GM10266 (cell line): Measurements from ENCODE around the gene BRWD1.

ENCODE experiments used
- DNase-seq: peaks from one replicate; pipeline ENCODE4 v3.0.0; 2012; ENCODE audit errors: extremely low spot score
- TF ChIP-seq, protein P1 (sequence below): IDR thresholded peaks from 2 replicates; pipeline ENCODE4 v1.5.1; 2012; ENCODE audit warnings: mild to moderate bottlenecking, low read depth; ENCODE audit not compliant: control insufficient read depth, insufficient read depth; ENCODE audit errors: missing control alignments

Gene BRWD1

DNA sequence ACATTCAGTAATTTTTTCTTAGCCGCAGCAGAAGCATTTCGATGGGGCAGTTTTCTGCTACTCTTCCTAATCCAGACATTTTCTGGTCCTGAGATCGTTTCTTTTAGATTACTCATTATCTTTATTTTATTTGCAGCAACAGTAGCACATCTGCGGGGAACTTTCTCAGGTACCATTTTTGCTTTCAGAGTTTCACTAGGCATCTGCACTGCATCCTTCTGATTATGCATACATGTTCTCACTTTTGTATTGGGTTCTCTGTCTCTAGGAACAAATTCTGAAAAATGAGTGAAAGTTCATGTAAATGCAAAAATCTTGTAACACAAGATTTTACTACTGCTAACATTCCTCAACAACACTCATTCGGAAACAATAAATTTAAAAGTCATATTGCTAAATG lies 126.3 kb downstream of the BRWD1 start:
- TF ChIP-seq, protein P1, sequence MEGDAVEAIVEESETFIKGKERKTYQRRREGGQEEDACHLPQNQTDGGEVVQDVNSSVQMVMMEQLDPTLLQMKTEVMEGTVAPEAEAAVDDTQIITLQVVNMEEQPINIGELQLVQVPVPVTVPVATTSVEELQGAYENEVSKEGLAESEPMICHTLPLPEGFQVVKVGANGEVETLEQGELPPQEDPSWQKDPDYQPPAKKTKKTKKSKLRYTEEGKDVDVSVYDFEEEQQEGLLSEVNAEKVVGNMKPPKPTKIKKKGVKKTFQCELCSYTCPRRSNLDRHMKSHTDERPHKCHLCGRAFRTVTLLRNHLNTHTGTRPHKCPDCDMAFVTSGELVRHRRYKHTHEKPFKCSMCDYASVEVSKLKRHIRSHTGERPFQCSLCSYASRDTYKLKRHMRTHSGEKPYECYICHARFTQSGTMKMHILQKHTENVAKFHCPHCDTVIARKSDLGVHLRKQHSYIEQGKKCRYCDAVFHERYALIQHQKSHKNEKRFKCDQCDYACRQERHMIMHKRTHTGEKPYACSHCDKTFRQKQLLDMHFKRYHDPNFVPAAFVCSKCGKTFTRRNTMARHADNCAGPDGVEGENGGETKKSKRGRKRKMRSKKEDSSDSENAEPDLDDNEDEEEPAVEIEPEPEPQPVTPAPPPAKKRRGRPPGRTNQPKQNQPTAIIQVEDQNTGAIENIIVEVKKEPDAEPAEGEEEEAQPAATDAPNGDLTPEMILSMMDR: no peak
- no peak for DNase-seq

DNA sequence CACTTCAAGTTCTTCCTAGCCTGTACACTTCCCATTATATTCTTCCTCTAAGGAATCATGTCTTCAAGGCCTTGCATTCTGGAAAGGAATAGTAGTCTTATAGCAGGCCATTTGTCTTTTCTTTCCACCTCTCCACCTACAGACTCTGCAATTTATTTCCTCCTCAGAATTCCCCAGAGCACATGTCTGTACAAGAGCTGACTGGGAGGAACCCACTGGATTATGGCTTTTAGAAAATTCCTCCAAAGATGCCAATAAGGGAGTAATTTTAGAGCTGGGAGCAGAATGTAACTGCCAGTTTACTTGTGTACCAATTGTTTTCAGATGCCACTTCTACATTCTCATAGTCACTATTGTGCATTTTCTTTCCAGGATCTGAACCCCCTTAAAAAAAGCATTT lies 126.8 kb downstream of the BRWD1 start:
- TF ChIP-seq, protein P1: no peak
- no peak for DNase-seq

DNA sequence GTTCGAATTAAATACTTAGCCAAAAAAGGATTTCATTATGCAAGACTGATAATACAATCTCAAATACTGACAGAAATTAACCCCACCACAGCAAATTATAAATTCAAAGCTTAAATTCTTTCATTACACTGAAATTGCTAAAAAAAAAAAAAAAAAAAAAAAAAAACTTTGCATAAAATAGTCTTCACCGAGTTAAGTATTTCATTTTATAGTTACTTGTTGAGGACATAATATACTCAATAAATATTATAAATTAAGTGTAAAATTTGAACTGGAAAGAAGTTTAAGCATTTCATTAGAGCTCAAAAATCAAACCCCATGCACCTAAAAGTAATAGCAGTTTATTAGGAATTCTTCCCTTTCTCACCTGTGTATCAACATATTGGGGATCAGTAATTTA lies 128.3 kb downstream of the BRWD1 start:
- DNase-seq: no peak
- TF ChIP-seq, protein P1: no peak

DNA sequence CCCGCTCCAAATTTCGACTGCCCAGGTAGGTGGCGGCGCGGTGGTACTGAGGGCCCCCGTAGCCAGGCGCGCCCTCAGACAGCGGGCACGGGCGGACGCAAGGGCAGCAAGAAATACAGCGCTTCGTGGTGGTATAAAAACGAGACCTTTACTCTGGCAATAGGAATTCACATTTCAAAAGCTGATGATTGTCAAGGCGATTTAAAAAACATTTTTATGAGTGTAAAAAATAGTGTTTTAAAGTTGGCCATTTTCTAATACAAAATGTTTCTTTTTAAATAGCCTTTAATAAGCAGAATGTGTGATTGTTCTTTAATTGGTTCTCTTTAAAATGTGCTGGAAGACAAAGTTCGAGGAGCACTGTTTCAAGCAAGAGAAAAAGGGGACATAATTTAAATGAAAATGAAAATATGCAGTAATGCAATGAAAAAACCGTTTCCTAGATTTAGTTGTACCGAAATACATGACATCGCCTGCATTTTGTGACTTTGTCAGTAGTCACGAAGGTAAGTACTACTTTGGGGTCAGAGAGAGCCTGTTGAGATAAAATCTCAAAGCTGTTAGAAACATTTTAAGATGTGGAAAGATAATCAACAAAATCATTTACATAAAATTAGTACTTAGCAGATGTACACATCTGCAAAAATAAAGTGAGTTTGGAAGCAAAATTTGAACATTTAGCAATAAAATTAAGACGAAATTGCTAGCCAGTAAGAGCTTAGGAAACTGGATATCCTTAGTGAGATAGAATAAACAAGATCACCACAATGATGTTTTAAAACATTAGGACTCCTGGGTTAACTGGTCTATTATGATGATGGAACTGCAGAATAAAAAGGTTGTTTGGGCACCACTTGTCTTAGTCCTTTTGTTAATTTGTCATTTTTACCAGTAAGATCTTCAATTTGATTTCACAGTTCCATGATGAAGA lies 129.1 kb downstream of the BRWD1 start:
- no peak for DNase-seq
- TF ChIP-seq, protein P1: no peak

DNA sequence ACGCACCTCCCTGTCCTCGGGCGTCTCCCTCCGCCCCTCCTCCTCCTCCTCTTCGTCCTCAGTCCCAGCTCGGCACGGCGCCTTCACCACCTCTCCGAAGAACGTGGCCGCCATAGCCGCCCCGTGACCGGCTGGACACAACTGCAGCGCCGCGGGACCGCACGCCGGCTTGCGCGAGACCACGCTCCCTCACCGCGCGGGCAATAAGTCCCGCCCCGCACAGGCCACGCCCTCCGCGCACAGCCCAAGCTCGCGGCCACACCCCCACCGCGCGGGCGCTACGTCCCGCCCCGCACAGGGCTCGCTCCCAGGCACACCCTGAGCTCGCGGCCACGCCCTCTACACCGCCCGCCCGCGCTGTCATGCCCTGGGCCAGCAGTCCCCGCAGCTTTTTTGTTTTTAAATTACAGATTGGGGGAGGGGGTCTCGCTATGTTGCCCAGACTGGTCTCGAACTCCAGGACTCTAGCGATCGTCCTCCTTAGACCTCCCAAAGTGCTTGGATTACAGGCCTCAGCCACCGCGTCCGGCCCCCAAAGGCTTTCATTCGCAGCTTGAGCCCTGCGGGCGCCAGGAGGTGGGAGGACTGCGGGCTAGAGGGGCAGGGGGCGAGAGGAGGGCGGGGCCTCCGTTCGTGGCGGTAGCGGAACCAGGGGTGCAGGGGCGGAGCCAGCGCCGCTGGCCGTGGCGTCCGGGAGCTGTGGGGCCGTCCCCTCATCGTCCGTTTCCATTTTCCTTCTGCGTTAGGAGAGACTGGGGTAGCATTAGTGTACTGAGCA lies 130.0 kb downstream of the BRWD1 start, which contains the start of gene PSMG1:
PSMG1 (minus strand) TSS at position 180 of the 778 bp plus-strand sequence; CDS start at position 114, 66 bp downstream.
- TF ChIP-seq, protein P1: no peak
- peak; percentile 88 for DNase-seq

DNA sequence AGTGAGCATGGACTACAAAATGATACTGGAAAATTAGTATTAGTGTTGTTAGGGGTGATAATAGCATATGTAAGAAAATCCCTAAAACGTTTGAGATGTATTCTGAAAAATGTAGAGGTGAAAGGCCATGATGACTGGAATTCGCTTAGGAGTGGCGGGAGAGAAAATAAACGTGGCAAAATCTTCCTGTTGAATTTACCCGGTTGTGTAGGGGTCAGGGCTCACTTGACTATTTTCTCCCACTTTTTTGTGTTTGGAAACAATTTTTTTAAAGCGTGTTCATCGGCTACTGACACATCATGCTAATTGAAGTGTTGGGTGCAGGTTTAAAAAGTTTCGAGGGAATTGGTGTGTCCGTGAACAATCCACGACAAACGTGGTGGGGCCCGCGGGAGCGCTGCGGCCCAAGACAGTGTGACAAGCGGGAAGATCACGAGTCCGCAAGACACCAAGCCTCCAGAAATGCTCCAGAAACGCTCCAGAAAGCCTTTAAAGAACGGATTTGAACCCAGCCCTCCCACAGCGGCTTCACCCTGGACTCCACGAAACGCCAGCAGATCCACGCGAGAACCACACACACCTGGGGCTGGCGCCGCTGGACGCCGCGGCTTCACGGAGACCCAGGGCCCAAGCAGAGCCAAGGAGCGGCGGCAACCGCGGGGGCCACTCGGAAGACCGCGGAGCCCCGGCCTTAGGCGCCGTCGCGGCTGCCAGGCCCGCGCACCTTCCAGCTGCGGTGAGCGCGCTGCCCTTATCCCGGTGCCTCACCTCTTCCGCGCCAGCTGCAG lies 130.8 kb downstream of the BRWD1 start:
- no peak for DNase-seq
- TF ChIP-seq, protein P1: no peak
